Stimulated activated CD4-positive, alpha-beta T cell treated with anti-CD3 and anti-CD28 coated beads, Interleukin-2, amount 100 ng/mL, for 24 hours (primary cell): Measurements from ENCODE around the gene SAMSN1.
A peak's percentile ranks its signal among the peaks of the same experiment; 100 is the strongest.
"Not testable (repeated sequence)": the region's sequence is repeated elsewhere in the genome, so short reads cannot be mapped to it uniquely, and the experiment has no call there.

Source experiments
- DNase-seq, 2 donors: peaks; one replicate each; pipeline ENCODE4 v3.0.0-alpha.2; 2020

SAMSN1 gene

GRCh38 chr21:14527696-14528652, 18.1 kb downstream of the SAMSN1 start:
- no peak for DNase-seq

DNA sequence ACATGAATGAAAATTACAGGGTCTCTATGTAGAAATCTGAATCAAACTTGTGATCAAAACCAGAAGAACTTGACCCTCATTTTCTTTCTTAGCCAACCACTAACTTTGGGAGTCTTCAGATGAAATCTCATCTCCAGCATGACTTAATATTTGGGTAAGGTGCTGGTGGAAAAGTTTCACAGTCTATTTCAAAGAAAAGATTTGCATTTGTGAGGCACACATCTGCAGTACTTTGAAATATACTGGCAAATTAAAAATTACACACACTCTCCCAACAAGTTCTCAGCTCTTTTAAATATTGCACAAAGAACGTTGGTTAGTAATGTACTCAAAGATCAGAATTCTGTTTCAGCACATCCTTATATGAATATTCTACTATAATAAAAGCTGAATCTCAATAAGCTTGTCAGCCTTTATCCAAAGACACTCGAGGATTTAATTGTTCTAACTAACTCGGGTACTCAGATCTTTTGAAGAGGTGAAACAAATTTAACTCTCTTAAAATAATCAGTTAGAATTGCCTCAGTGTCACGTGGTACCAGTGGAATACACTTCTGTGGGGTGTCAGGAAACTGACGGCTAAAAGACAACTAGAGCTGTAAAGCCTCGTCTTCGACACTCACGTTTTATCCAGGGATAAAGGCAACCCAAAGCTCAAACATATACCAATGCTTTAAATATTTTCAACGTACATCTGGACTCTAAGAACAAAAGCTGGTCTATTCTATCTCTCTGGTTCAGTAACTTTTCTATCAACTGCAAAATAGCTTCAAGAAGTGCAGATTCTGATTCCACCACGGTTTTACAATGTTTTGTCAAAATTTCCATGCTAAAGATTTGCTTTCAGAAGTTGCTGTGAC, 19.0 kb downstream of the SAMSN1 start:
- no peak for DNase-seq

DNA sequence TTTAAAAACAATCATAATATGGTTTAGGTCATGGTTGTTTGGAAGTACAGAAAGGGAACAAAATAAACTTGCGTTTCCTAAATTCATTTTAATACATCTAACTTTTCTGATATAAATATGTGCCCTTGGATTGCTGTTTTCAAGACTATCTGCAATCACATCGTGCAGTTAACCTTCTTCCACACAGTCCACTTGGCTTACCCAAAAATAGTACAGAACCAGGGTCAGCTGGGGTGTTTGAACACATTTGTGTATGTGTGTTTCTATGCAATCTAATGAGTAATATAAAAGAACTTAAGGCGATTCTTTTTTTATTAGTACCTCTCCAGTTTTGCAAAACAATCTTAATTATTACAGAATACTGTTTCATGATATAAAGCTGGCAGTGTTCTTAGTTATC, 19.9 kb downstream of the SAMSN1 start:
- no peak for DNase-seq

- DNase-seq, result peak; percentile 58 to 59
These were observed 22.9 kb downstream of the SAMSN1 start for GRCh38 chr21:14523234-14523633.

- DNase-seq, result no peak
These were observed 23.4 kb downstream of the SAMSN1 start for GRCh38 chr21:14522736-14523135.

DNA sequence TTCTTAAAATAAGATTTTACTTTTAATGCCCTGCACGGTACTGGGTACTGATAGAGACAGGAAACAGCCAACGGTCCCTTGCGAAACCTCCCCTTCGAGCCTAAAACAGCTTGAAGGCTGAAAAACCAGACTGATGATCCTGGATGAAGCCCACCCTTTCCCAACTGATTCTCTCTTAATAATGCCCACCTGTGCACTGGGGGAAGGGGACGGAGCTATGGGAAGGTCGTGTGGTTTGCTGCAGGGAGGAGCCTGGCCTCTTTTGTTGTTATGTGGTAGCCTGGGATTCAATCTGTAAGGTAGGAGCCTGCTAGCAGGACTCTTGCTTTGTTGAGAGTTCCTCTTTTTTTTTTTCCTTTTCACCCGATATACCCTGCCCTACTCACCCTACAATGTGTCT, 25.6 kb downstream of the SAMSN1 start:
- no peak for DNase-seq

GRCh38 chr21:14519000-14519399, 27.1 kb downstream of the SAMSN1 start:
- no peak for DNase-seq

GRCh38 chr21:14513804-14514203, 32.3 kb downstream of the SAMSN1 start:
- DNase-seq, result no peak

- DNase-seq, result not testable (repeated sequence)
These were observed 39.2 kb downstream of the SAMSN1 start for GRCh38 chr21:14506859-14507457.

DNA sequence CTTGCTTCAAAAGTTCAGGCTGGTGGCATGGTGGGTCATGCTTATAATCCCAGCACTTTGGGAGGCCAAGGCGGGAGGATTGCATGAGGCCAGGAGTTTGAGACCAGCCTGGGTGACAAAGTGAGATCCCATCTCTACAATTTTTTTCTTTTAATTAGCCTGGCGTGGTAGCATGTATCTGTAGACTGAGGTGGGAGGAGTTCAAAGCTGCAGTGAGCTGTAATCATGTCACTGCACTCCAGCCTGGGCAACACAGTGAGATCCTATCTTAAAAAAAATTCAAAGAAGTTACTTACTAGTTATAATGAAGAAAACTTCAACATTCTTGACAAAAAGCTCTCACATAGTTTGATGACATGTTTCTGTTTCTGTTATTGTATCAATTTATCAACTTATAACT, 45.2 kb downstream of the SAMSN1 start:
- no peak for DNase-seq

DNA sequence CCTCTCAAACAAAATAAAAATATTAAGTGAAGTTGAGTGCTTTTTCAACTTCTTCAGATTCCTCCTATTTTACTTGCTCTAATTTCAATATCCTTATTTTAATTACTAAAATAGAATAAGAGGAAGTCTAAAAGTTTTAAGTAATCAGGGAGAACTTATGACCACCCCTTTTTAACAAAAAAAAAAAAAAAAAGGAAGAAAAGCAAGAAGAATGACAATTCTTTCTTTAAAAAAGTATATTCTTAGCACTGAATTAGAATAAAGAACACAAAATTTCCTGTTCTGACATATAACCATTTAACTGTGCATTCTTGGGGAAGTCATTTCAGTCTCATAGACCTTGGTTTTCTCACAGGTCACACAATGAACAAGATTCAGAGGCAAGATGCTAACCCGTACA, 46.8 kb downstream of the SAMSN1 start:
- DNase-seq, result no peak

DNA sequence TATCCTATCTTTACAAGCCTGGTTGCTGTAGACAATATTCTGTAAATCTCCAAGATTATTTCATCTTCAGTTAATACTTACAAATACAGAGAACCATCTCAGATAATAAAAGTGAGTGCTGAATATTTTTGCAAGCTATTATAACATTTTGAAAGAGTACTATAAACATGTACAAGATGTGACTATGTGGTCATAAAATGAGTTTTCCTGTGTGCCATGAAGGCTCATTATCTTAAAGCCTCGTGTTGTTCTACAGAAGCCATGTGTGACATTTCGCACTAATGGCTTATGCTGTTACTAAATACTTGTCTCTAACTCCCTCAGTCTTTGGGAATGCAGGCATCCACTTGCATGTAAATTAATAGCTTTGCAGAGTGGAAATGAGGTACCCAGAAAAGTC, 48.3 kb downstream of the SAMSN1 start:
- DNase-seq, result no peak

- DNase-seq, result no peak
These were observed 51.0 kb downstream of the SAMSN1 start for GRCh38 chr21:14495075-14495474.

GRCh38 chr21:14494181-14494580, 51.9 kb downstream of the SAMSN1 start:
- DNase-seq, result not testable (repeated sequence)

DNA sequence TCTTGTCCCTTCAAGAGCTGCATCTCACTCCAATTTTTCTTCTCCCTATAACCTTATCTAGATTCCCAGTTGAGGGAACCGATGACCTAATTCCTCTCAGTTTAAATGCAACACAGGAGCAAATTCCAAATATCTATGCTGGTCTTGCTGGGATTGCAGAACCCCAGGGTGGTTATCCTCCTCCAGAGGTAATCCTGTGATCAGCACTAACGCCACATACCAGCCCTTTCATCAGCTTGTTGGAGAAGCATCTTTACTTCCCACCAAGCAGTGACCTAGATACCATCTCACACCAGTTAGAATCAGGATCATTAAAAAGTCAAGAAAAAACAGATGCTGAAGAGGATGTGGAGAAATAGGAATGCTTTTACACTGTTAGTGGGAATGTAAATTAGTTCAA, 52.4 kb downstream of the SAMSN1 start:
- no peak for DNase-seq

DNA sequence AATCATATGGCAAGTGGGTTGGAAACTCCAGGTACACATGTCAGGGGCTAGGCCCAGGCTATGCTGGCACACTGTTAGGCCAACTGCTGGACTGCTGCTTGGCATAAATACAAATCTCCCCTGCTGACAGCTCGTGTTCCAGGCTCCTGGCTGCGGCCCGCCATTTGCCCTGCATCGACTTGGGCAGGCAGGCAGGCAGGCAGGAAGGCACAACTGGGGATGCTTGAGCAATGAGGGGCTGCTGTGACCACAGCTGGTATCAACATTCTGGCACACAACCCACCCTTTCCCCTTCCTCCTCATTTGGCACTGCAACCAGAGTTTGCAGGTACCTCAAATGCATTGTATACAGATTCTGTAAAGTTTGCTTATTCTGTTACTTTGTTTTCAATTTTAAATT, 53.2 kb downstream of the SAMSN1 start:
- DNase-seq, result no peak

- no peak for DNase-seq
These were observed 54.8 kb downstream of the SAMSN1 start for GRCh38 chr21:14491269-14491681.

DNA sequence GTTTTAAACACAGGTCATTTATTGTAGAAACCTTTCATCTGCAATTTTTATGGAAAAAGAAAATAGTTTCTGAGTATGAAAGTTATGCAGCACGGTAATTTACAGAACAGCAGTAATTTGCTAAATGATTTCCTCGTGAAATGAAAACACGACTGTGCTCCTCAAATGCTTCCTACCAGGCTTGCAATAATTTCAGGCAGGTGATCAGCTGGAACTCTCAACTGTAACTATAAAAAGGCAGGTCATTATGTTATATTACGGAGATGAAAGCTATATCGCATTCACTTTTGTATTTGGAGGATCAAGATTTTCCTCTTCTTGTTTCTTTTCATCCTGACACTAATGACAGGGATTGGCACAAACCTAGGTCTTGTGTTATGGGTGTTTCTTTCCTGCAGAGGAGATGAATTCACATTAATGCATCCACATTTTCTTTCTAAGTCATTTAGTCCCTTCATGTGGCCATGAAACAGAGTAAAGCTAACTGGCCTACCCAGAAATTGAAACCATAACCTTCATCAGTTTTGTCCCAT, 57.4 kb downstream of the SAMSN1 start:
- DNase-seq, result no peak

DNA sequence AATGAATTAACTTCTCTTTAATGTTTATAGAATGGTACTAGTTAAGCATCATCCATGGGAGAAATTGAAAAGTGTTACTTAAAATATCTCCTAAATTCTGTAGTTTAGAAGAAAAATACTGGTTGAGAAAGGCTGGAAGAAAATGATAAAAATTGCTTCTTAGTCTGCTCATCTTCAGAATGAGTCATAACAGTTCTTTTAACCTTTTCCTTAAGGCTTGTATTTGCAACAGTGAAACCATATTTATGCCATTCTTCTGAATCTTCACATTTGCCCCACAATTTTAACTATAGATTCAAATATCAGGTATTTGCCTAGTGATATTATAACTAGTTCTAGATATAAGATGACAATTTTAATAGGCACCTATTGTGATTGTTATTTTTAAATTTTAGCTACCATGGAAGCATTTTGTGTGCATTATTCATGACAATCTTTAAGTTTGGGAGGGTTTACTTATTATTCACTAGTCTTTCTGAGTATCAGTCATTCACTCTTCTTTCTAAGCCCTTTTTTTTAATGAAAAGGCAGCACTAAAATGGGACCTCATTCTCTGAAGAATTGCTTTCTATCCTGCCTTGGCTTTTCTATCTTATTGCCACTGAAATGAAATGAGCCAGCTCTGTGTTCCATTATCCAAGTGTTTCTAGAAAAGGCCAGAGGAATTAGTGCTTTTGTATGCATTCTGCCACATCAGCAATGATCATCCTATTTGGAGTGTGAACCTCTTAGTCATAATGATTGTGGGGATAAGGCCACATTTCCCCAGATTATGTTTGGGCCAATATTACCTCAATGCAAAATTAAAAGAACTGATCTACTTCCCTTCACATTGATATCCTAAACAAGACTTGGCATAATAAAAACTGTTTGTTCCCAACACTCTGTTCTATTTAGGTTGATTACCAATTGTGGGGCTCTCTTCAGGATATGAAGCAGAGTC, 58.4 kb downstream of the SAMSN1 start:
- no peak for DNase-seq

DNA sequence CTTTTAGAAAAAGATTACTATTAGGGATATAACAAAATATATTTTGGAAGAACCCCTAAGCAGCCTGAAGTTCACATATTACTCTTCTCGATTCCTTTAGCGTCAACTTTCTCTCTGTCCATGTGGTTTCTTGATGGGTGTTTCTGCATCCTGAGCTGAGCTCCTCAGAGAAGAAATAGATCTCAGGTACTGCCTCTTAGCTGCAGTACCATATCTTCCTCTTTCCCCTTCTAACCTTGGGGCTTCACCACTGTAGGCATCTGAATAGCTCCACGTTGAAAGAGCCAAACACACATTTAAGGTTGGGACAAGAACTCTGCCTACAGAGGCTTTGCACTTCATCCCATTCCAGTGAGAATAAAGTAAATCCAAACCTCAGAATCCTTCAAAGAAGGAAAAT, 59.2 kb downstream of the SAMSN1 start:
- DNase-seq, result no peak

GRCh38 chr21:14484188-14485009, 61.7 kb downstream of the SAMSN1 start:
- DNase-seq, result no peak
